HG03064 (cell line): Measurements from ENCODE around the gene TRAF3IP3.
"Not testable (repeated sequence)": the region's sequence is repeated elsewhere in the genome, so short reads cannot be mapped to it uniquely, and the experiment has no call there.

Source experiments
- ATAC-seq: cut with Tn5 transposase; IDR thresholded peaks from one replicate; pipeline ENCODE4 v1.9.1; 2021; ENCODE audit warnings: low read depth; ENCODE audit not compliant: unreplicated experiment

The TRAF3IP3 gene

DNA sequence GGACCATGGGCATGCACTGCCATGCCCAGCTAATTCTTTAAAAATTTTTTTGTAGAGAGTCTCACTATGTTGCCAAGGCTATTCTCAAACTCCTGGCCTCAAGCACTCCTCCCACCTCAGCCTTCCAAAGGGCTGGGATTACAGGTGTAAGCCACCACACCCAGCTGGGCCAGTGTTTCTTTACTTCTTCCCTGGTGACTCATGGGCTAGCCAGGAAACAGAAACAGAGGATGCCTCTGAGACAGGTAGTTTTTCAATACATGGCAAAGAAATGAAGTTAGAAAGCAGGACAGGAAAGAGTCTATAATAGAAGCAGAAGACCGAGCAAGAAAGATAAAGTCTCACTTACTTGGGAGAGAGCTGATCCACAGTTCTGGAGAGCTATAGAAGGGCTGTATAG is 36.1 kb downstream of the TRAF3IP3 start:
- ATAC-seq = no peak

GRCh38 chr1:209793711-209794110 is 37.9 kb downstream of the TRAF3IP3 start:
- ATAC-seq = not testable (repeated sequence)

- no peak for ATAC-seq
Observed at GRCh38 chr1:209797978-209798639, 42.3 kb downstream of the TRAF3IP3 start.

- no peak for ATAC-seq
Observed at GRCh38 chr1:209800984-209801834, 45.4 kb downstream of the TRAF3IP3 start.

DNA sequence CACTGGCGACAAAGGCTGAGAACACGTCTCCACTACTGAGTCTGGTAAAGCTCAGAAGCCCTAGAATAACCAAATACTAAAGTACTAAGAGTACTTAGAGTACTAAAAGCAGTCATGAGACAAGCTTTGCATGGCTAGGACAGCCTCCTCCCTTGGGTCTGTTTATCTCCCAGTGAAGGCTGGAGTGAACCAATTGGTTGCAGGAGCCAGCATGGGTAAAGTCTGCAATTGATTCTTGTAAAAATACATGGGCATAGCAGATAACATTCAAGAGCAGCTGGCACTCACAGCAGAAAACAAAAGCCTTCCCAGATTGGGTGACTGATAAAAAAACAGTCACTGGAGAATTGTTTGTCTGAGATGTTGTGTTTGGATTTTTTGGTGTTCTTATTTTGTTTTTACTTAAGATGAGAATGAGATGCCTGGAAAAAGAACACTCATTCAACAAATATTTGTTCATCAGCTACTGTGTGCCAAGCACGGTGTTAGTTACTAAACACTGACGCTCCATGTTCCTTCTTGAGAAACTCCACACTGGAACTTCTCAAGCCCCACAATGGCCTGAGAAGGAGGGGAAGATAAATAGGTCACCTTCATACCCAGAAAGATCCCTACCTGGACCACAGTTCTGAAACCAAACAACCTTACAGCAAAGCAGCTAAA is 46.4 kb downstream of the TRAF3IP3 start:
- ATAC-seq = no peak

DNA sequence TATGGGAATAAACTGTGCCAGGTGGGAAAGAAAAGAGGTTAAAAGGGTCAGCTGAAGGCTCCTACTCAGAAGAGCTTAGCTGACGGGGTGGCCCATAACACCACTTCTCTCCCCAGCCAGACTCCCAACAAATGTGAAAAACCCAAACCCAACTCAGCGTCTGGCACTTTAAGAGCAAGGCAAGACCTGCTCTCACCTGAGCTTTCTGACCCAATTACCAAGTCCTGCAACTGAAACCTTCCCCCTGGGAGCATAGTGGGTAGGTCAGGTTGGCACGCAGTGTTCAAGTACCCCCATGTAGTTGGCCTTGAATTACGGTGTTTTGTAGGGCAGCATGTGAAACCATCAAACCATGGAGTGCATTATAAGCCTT is 46.9 kb downstream of the TRAF3IP3 start:
- ATAC-seq = no peak

DNA sequence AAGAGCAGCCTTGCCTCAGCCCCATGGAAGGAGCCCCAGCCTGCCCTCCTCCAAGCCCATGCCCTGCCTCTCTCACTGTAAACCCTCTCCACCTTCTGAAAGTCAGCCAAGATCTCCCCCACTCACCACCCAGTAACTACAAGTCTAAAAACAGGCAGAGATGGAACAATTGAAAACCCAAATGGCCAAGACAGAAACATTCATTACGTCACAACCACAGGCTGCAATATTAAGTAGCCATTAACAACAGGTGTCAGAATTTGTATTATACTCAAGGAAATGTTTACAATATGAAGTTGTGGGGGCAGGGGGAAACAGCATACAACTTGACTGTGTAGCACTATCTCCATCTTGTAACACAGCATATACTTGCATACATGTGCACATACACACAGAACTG is 47.7 kb downstream of the TRAF3IP3 start:
- ATAC-seq = no peak

DNA sequence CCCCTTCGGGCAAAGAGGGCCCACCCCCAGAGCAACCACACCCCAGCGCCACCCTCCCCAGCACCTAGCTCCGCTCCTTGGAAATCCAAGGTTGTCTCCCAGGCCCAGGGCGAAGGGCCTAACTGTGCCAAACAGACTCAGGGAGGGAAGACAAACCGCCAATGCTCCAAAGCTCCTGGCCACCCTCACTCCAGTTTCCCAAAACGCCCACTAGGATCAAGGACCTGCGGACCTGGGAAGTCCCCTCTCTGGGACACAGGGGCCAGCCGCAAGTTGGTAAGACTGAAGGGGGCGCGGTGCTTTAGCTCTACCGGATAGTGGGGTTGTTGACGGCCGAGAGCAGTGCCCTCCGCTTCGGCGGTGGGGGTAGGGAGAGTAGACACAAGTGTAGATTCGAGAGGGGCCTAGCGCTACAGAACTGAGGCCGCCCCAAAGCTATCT is 49.5 kb downstream of the TRAF3IP3 start:
- ATAC-seq = no peak

GRCh38 chr1:209805875-209806760 is 50.3 kb downstream of the TRAF3IP3 start, which contains the start of gene IRF6:
Gene IRF6, minus strand, starts transcription at chr1:209806142. Its CDS starts 4,729 bp downstream, at chr1:209801413.
- peak; percentile 88 for ATAC-seq

- no peak for ATAC-seq
Observed at GRCh38 chr1:209807509-209807908, 51.7 kb downstream of the TRAF3IP3 start.

DNA sequence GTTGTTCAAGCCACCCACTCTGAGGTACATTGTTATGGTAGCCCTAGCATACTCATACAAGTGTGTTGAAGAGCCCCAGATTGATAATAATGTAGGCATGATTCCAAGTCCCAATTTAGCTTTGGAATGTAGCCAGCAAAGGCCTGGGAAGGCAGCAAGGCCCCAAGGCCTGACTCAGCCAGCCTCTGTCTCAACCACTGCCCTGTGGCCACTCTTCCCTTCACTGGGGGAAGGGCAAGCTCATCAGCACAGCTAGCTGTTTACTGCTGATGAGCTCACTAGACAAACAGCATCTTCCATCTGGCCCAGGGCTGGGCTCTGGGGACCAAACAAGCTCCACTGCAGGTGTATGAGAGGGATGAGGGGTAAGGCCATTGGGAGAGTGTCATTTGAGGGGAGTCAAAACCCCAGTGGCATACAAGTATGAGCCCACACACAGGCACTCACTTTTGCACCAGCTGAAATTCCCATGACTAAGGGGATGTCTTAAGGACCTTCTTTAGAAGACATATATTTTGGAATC is 52.3 kb downstream of the TRAF3IP3 start:
- ATAC-seq = no peak

- ATAC-seq = no peak
Observed at GRCh38 chr1:209809611-209810010, 53.8 kb downstream of the TRAF3IP3 start.

GRCh38 chr1:209810783-209811182 is 54.9 kb downstream of the TRAF3IP3 start:
- ATAC-seq = no peak

DNA sequence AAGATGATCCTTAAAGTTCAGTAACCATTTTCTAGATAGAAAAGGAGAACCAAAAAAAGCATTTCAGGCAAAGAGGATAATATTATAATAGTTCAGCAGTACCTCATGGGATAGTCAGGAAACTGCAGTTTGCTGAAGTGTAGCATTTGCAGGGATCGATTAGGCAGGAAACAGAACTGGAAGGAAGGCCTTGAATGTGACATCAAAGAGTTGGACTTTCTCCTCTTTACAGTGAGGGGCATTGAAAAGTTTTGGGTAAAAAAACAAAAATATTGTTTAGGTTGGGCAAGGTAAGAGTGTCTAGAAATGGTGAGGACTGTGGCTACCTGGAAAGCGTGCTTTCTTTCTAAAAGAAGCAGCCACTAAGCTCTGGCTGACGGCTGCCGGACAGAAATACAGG is 58.0 kb downstream of the TRAF3IP3 start:
- no peak for ATAC-seq

DNA sequence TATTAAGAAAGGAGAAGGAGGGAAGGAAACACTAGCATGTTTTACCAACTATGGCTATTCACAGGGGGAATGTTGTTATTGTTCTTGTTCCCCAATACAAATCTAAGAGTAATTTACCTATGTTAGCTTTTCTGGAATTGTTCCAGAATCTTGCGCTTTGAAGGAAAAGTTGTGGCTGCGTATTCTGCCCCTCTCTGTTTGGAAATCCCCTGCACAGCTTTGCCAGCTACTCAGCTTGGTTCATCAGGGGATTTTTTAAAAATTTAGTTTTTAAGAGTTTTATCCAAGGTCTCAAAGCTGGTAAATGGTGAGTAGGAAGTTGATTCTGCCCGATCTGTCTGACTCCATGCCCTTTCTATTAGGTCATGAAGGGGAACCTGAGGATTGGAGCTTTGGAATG is 59.6 kb downstream of the TRAF3IP3 start:
- ATAC-seq = no peak

- ATAC-seq = no peak
Observed at GRCh38 chr1:209815931-209816341, 60.1 kb downstream of the TRAF3IP3 start.

GRCh38 chr1:209816923-209817322 is 61.1 kb downstream of the TRAF3IP3 start:
- no peak for ATAC-seq

- ATAC-seq = no peak
Observed at GRCh38 chr1:209817691-209818090, 61.8 kb downstream of the TRAF3IP3 start.

DNA sequence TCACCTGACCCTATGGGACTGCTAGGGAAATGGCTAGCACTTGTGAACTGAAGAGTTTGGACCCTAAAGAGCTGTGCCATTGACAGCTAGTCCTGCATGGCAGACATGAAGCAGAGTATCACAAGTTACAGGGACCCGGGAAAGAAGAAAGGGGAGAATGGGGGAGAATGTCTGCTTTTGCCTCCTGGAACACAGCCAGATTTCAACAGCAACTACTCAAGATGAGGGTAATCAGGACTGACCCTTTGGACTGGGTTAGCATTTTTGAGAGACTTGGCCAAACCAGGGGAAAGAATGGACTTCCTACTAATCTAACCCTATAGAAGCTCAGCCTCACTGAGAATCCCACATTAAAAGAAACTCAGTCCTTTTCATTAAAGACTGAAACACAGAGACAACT is 63.2 kb downstream of the TRAF3IP3 start:
- no peak for ATAC-seq

GRCh38 chr1:209820986-209821385 is 65.1 kb downstream of the TRAF3IP3 start:
- ATAC-seq = no peak
